B cell (primary cell): ENCODE results near the gene TRIM22. TPM values are rescaled to one million over a fixed set of nuclear protein-coding genes. Genes with fewer than 3 reads are reported as not detected.

Experiments
- ATAC-seq: fragments of 200-7000 bp; cut with Tn5 transposase; one replicate; pipeline ENCODE4 v1.10.0; 2021; ENCODE audit warnings: low read depth, mild to moderate bottlenecking, moderate number of reproducible peaks, moderate library complexity
- CTCF ChIA-PET: fragments of 350-600 bp; sonication (Branson Sonifier 250); formaldehyde crosslinking; loops from one replicate; lab custom pipeline; 2021; ENCODE audit warnings: antibody characterized with exemption, inconsistent platforms; lab: Charles Lee
- POLR2A ChIA-PET: fragments of 350-600 bp; sonication (Branson Sonifier 250); formaldehyde crosslinking; loops from one replicate; lab custom pipeline; 2021; ENCODE audit warnings: antibody characterized with exemption; lab: Charles Lee
- DNase-seq: peaks from one replicate; pipeline ENCODE4 v3.0.0; 2013
- H2AFZ ChIP-seq: 2 replicates; pipeline ENCODE4 v1.6.1; 2012; ENCODE audit warnings: mild to moderate bottlenecking, low read depth, low read length; ENCODE audit not compliant: insufficient read depth, poor library complexity, severe bottlenecking
- H3K27ac ChIP-seq, 2 donors: 1 replicate in 1 of 2; 2 replicates in 1 of 2; pipeline ENCODE4 v1.5.1; 2012 to 2013; ENCODE audit warnings: low read length in 2 of 2, mild to moderate bottlenecking in 2 of 2, moderate library complexity in 1 of 2
- H3K27me3 ChIP-seq, 4 experiments: fragments of 200-600 bp in 1 of 4; sonication (generic) in 1 of 4; replicated peaks in 1 of 4; 1 replicate in 2 of 4; 2 replicates in 2 of 4; pipeline versions ENCODE4 v1.6.1 to v1.7.0; 2013 to 2016; ENCODE audit warnings: low read length in 3 of 4, mild to moderate bottlenecking in 2 of 4, mixed read lengths in 1 of 4, moderate library complexity in 1 of 4; ENCODE audit not compliant: insufficient read depth in 4 of 4, control insufficient read depth in 3 of 4; ENCODE audit errors: control extremely low read depth in 1 of 4
- H3K36me3 ChIP-seq, 2 experiments: replicated peaks in 1 of 2; 1 replicate in 1 of 2; 2 replicates in 1 of 2; pipeline versions ENCODE4 v1.6.1 to v1.7.1; 2013; ENCODE audit warnings: low read length in 1 of 2; ENCODE audit not compliant: insufficient read depth in 2 of 2, control insufficient read depth in 1 of 2; ENCODE audit errors: control extremely low read depth in 1 of 2, extremely low read depth in 1 of 2
- H3K4me1 ChIP-seq, 2 donors: fragments of 200-600 bp in 1 of 2; sonication (generic) in 1 of 2; 1 replicate in 1 of 2; 2 replicates in 1 of 2; pipeline versions ENCODE4 v1.5.1 to v1.6.1; 2013 to 2017; ENCODE audit warnings: low read length in 2 of 2; ENCODE audit not compliant: control insufficient read depth in 2 of 2, insufficient read depth in 2 of 2
- H3K4me2 ChIP-seq: replicated peaks from 2 replicates; pipeline ENCODE3; 2012; ENCODE audit warnings: mild to moderate bottlenecking, low read depth, low read length; ENCODE audit not compliant: poor library complexity, severe bottlenecking
- H3K4me3 ChIP-seq, 5 experiments: fragments of 200-600 bp in 1 of 5; sonication (generic) in 1 of 5; 1 replicate in 3 of 5; 2 replicates in 2 of 5; pipeline versions ENCODE4 v1.5.1 to v1.7.0; 2011 to 2016; ENCODE audit warnings: low read length in 4 of 5, mild to moderate bottlenecking in 4 of 5, low read depth in 2 of 5, control low read depth in 1 of 5, moderate library complexity in 1 of 5; ENCODE audit not compliant: insufficient read depth in 1 of 5; ENCODE audit errors: control extremely low read depth in 1 of 5, extremely low read depth in 1 of 5
- H3K79me2 ChIP-seq: fragments of 200-600 bp; sonication (generic); one replicate; pipeline ENCODE4 v1.6.0; 2016; ENCODE audit warnings: low read length; ENCODE audit not compliant: control insufficient read depth, insufficient read depth
- H3K9ac ChIP-seq: fragments of 200-600 bp; sonication (generic); 2 replicates; pipeline ENCODE4 v1.6.1; 2017; ENCODE audit warnings: mild to moderate bottlenecking, low read length, moderate library complexity
- H3K9me3 ChIP-seq, 3 donors: one replicate each; pipeline versions ENCODE4 v1.6.1 to v1.7.1; 2013; ENCODE audit warnings: low read length in 2 of 3; ENCODE audit not compliant: control insufficient read depth in 2 of 3, insufficient read depth in 1 of 3; ENCODE audit errors: control extremely low read depth in 1 of 3
- H4K20me1 ChIP-seq: 2 replicates; pipeline ENCODE4 v1.6.0; 2012; ENCODE audit warnings: mild to moderate bottlenecking, low read length; ENCODE audit not compliant: insufficient read depth, control insufficient read depth, poor library complexity, severe bottlenecking
- H3K27ac Mint-ChIP-seq: one replicate; pipeline ENCODE4 v1.8.0; 2021; ENCODE audit warnings: mixed read lengths
- H3K27me3 Mint-ChIP-seq: one replicate; pipeline ENCODE4 v1.8.0; 2021; ENCODE audit warnings: mixed read lengths
- H3K4me1 Mint-ChIP-seq: one replicate; pipeline ENCODE4 v1.8.0; 2021; ENCODE audit warnings: mixed read lengths
- H3K4me3 Mint-ChIP-seq: one replicate; pipeline ENCODE4 v1.8.0; 2021; ENCODE audit warnings: mixed read lengths
- H3K9me3 Mint-ChIP-seq: one replicate; pipeline ENCODE4 v1.8.0; 2022; ENCODE audit warnings: mixed read lengths; ENCODE audit not compliant: insufficient read depth
- CTCF ChIP-seq: fragments of 200-600 bp; IDR thresholded peaks from one replicate; pipeline ENCODE4 v1.8.0; 2022; ENCODE audit warnings: antibody characterized with exemption, mild to moderate bottlenecking
- EZH2 ChIP-seq: IDR thresholded peaks from 2 replicates; pipeline ENCODE4 v1.6.1; 2012; ENCODE audit warnings: borderline replicate concordance, low read depth, mild to moderate bottlenecking, moderate library complexity, low read length; ENCODE audit not compliant: insufficient read depth, poor library complexity, severe bottlenecking
- WGBS: methylation state at CpG from one replicate; pipeline ENCODE4 v1.1.5; 2013; ENCODE audit warnings: missing lambda C conversion rate; ENCODE audit not compliant: insufficient coverage; 5-methylcytosine and 5-hydroxymethylcytosine counted together
- intact Hi-C: fragments of 100-400 bp; cut with micrococcal nuclease; formaldehyde crosslinking; loops from one replicate; pipeline ENCODE4 v1.10.0; 2022
- polyA plus RNA-seq: library from polyadenylated mRNA; depleted of rRNA; stranded (reverse); fragments of >200 nt; gene quantifications from 2 replicates; pipeline ENCODE4 v1.2.3, GENCODE V29; 2012
- total RNA-seq, 2 donors: library from RNA; stranded (reverse); fragments of 120-200 nt in 1 of 2; gene quantifications; 1 replicate in 1 of 2; 2 replicates in 1 of 2; pipeline versions ENCODE4 v1.2.3 to v1.2.4, GENCODE V29; 2013 to 2022

Gene TRIM22
- total and polyA plus RNA-seq, 2 donors (not counting 1 experiment from before 2014, with no cell fraction given): 255 to 388 TPM

DNA sequence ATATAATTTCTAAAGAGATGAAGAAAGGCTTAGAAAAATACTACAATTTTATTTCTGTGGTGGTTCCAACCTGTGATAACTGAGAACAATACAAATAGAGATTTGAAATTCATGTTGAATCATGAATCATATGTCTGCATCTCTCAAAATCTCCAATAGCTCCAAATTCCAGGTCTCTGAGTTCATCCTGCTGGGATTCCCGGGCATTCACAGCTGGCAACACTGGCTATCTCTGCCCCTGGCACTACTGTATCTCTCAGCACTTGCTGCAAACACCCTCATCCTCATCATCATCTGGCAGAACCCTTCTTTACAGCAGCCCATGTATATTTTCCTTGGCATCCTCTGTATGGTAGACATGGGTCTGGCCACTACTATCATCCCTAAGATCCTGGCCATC is 46.8 kb downstream of the TRIM22 start, which contains the start of gene OR56B1:
Gene OR56B1, plus strand, starts transcription at position 53 of the 400 bp plus-strand sequence. Its CDS starts 69 bp downstream, at position 122.
- Mint-ChIP-seq H3K27me3 (peaks cover 15% of the 10 kb centered on the region), H3K9me3 (peaks cover 6% of the 10 kb centered on the region), H3K4me3 (no peak within 1 kb of the TSS), H3K4me1 (no peaks in the 10 kb centered on the region), H3K27ac (no peak within 1 kb of the TSS)
- Histone ChIP-seq H2AFZ (no peak within 1 kb of the TSS), H3K9me3 (peaks cover 0 to 7% (median 4%) of the 10 kb centered on the region in 3 donors), H4K20me1 (no peaks in the 10 kb centered on the region), H3K27ac (no peak within 1 kb of the TSS), H3K36me3 (no peaks in the 10 kb centered on the region), H3K79me2 (no peaks in the 10 kb centered on the region), H3K4me3 (no peak within 1 kb of the TSS), H3K4me2 (no peak within 1 kb of the TSS), H3K4me1 (no peaks in the 10 kb centered on the region), H3K27me3 (no peaks in the 10 kb centered on the region), H3K9ac (no peak within 1 kb of the TSS)
- TF ChIP-seq EZH2: no peak
- no peak for TF ChIP-seq CTCF
- ChIA-PET POLR2A (no interaction called here), CTCF (no interaction called here)
- WGBS: 82% methylated on average over 1 of the region's 1 CpG
- no peak for ATAC-seq
- no peak for DNase-seq
- intact Hi-C loops: no loop called here

DNA sequence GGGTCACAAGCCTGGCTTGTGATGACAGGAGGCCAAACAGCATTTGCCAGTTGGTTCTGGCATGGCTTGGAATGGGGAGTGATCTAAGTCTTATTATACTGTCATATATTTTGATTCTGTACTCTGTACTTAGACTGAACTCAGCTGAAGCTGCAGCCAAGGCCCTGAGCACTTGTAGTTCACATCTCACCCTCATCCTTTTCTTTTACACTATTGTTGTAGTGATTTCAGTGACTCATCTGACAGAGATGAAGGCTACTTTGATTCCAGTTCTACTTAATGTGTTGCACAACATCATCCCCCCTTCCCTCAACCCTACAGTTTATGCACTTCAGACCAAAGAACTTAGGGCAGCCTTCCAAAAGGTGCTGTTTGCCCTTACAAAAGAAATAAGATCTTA is 47.5 kb downstream of the TRIM22 start:
- H4K20me1 ChIP-seq: no peaks in the 10 kb centered on the region
- H3K4me2 ChIP-seq: no peak overlapping the region
- H3K36me3 ChIP-seq: no peaks in the 10 kb centered on the region
- TF ChIP-seq CTCF: no peak
- no peak for TF ChIP-seq EZH2
- no peak overlapping the region for H3K27ac ChIP-seq
- Mint-ChIP-seq H3K4me1 (no peaks in the 10 kb centered on the region), H3K27me3 (peaks cover 19% of the 10 kb centered on the region), H3K4me3 (no peak overlapping the region), H3K9me3 (peaks cover 6% of the 10 kb centered on the region), H3K27ac (no peak overlapping the region)
- DNase-seq (no peak), ATAC-seq (no peak)
- POLR2A ChIA-PET: no interaction called here
- no peaks in the 10 kb centered on the region for H3K79me2 ChIP-seq
- no peak overlapping the region for H3K9ac ChIP-seq
- no peak overlapping the region for H2AFZ ChIP-seq
- CTCF ChIA-PET: no interaction called here
- peaks cover 0 to 10% (median 8%) of the 10 kb centered on the region in 3 donors for H3K9me3 ChIP-seq
- intact Hi-C loops: no loop called here
- H3K27me3 ChIP-seq: no peaks in the 10 kb centered on the region
- H3K4me3 ChIP-seq: no peak overlapping the region
- no peaks in the 10 kb centered on the region for H3K4me1 ChIP-seq
